Keratinocyte (primary cell): ENCODE measurements around the gene ABI3BP.

ENCODE experiments used
- CTCF ChIP-seq, 3 experiments: IDR thresholded peaks in 1 of 3; conservative IDR thresholded peaks in 1 of 3; optimal IDR thresholded peaks in 1 of 3; 2 replicates in 2 of 3; 3 replicates in 1 of 3; pipeline versions ENCODE3 to v1.5.1; 2011; ENCODE audit warnings: low read length in 3 of 3, mild to moderate bottlenecking in 3 of 3, moderate library complexity in 2 of 3, control low read depth in 1 of 3, inconsistent platforms in 1 of 3; ENCODE audit not compliant: insufficient read depth in 2 of 3; ENCODE audit errors: extremely low read depth in 1 of 3
- EZH2 ChIP-seq: IDR thresholded peaks from one replicate; pipeline ENCODE4 v1.6.1; 2012; ENCODE audit warnings: inconsistent platforms, mild to moderate bottlenecking, low read length, moderate library complexity

- TF ChIP-seq CTCF (optimal IDR thresholded peaks at IDR 0.05 in 1 of 3, IDR thresholded peaks at IDR 0.05 in 1 of 3, conservative IDR thresholded peaks at IDR 0.05 in 1 of 3; ENCODE audit: extremely low read depth in 1 of 3, insufficient read depth in 2 of 3, low read length in 3 of 3), result no peak
- TF ChIP-seq EZH2, result no peak
These were observed 210.9 kb downstream of the ABI3BP start for GRCh38 chr3:100782348-100782747.
